DND-41 (cell line): ENCODE measurements around the gene DGUOK.

Experiments used
- EZH2 ChIP-seq: IDR thresholded peaks from 3 replicates; pipeline ENCODE4 v1.6.1; 2012; ENCODE audit warnings: borderline replicate concordance, low read depth, mild to moderate bottlenecking, moderate library complexity, low read length, inconsistent platforms; ENCODE audit not compliant: severe bottlenecking
- TF ChIP-seq, protein P1 (sequence below): IDR thresholded peaks from 2 replicates; pipeline ENCODE4 v1.5.1; 2012; ENCODE audit warnings: borderline replicate concordance, low read length, moderate library complexity, mild to moderate bottlenecking; ENCODE audit not compliant: poor library complexity, severe bottlenecking; ENCODE audit errors: extremely low read depth

DNA sequence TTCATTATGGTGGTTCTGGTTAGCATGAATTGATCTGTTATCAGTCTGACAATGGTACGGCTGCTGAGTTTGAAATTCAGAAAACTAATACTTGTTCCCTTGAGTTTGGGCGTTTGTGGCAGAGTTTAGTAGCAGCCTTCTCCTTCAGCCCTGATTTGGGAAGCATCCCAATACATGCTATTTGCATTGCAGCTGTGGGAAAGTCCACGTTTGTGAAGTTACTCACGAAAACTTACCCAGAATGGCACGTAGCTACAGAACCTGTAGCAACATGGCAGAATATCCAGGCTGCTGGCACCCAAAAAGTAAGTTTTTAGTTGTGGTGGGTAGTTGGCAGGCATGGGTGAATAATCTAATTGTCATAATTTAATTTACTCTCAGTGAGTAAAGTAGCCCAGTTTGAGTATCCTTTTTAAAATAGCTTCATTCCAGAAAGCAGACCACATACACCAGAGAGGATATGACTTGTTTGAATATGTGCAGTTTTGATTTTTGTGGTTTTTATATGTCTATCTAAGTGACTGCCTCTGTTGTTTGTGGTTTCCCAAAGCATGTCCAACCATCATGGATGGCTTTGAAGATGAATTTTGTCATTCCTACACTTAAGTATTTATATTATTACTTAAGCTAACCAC lies 12.2 kb downstream of the DGUOK start:
- TF ChIP-seq, protein P1, sequence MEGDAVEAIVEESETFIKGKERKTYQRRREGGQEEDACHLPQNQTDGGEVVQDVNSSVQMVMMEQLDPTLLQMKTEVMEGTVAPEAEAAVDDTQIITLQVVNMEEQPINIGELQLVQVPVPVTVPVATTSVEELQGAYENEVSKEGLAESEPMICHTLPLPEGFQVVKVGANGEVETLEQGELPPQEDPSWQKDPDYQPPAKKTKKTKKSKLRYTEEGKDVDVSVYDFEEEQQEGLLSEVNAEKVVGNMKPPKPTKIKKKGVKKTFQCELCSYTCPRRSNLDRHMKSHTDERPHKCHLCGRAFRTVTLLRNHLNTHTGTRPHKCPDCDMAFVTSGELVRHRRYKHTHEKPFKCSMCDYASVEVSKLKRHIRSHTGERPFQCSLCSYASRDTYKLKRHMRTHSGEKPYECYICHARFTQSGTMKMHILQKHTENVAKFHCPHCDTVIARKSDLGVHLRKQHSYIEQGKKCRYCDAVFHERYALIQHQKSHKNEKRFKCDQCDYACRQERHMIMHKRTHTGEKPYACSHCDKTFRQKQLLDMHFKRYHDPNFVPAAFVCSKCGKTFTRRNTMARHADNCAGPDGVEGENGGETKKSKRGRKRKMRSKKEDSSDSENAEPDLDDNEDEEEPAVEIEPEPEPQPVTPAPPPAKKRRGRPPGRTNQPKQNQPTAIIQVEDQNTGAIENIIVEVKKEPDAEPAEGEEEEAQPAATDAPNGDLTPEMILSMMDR, result no peak
- no peak for TF ChIP-seq EZH2
